Vein endothelial cell (primary cell): ENCODE measurements around the gene TXNDC17. TPM values are rescaled to one million over a fixed set of nuclear protein-coding genes. Genes with fewer than 3 reads are reported as not detected.

Source experiments
- small RNA-seq: library from RNA; depleted of rRNA; stranded (forward); fragments of <200 nt; gene quantifications from one replicate; pipeline ENCODE3, GENCODE V24; 2012
- total RNA-seq: library from RNA; depleted of rRNA; stranded (reverse); fragments of >200 nt; gene quantifications from 2 replicates; pipeline ENCODE4 v1.2.3, GENCODE V29; 2012

The TXNDC17 gene
- total RNA-seq, result 110 and 117 TPM in 2 replicates

GRCh38 chr17:6640536-6641246 is at the start of gene TXNDC17, which contains the start of gene KIAA0753:
TXNDC17 (plus strand) TSS chr17:6641060; CDS start chr17:6641083, 23 bp downstream.
KIAA0753 (minus strand) TSS chr17:6640711; CDS start chr17:6635103, 5,608 bp downstream.

DNA sequence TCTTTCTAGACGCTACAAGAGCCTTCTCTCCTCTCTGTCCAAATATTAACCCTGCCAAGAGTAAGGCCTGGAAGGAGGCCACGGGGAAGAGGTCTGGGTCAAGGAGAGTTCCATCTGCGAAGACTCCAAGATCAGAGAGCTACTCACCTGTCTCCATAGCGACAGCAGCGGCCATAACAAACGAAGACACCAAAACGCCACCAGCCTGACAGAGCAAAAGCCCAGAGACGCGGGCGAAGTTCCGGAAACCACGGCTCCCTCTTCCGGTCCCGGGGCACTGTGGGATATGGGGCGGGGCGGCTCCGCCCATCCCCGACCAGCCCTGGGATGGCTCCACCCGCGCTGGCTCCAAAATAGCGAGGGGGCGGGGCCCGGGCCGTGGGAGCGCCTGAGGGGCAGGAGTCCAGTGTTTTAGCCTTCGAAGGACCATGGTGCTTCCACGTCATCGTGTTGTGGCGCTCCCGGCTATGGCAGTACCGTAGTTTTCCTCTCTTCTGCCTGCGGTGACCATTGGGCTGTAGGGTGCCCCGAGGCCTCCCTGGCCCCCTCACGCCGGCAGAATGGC is 10.6 kb downstream of the TXNDC17 start, which contains the start of the genes C17orf100 and MED31:
Gene C17orf100 (plus strand): TSS at position 409 of the 565 bp plus-strand sequence. CDS start 152 bp downstream, at position 561.
Gene MED31 (minus strand): TSS at position 252 of the 565 bp plus-strand sequence. CDS start 77 bp downstream, at position 175.

Small RNA genes within 50 kb of the gene (small RNA-seq; reads per million reads assigned to genes)
- gene MIR4520-1 (not detected), gene RNA5SP435 (0.24 reads per million)

Other genes with a start within 250 kb of the TXNDC17 start
- not detected in 2 replicates for gene AIPL1, start 205.9 kb upstream of the TXNDC17 start, total RNA-seq
- 8.8 and 16.2 TPM in 2 replicates for gene PIMREG, start 196.6 kb upstream of the TXNDC17 start, total RNA-seq
- gene PITPNM3, start 84.5 kb upstream of the TXNDC17 start, total RNA-seq, result 1.1 and 1.3 TPM in 2 replicates
- 18.0 and 18.6 TPM in 2 replicates for gene KIAA0753, start 349 bp upstream of the TXNDC17 start, total RNA-seq
- gene MED31, start 10.5 kb downstream of the TXNDC17 start, total RNA-seq, result 8.5 and 10.8 TPM in 2 replicates
- gene C17orf100, start 10.7 kb downstream of the TXNDC17 start, total RNA-seq, result 0.33 and 0.67 TPM in 2 replicates
- gene SLC13A5, start 72.3 kb downstream of the TXNDC17 start, total RNA-seq, result not detected in 2 replicates
- 2.0 and 2.3 TPM in 2 replicates for gene XAF1, start 115.0 kb downstream of the TXNDC17 start, total RNA-seq
- 0.19 and 5.9 TPM in 2 replicates for gene FBXO39, start 135.2 kb downstream of the TXNDC17 start, total RNA-seq
- not detected in 2 replicates for gene TEKT1, start 190.7 kb downstream of the TXNDC17 start, total RNA-seq